Spleen (tissue), 11 donors: ENCODE results near the gene TRIM10. TPM values are rescaled to one million over a fixed set of nuclear protein-coding genes. Genes with fewer than 3 reads are reported as not detected.
"Not testable (repeated sequence)": the region's sequence is repeated elsewhere in the genome, so short reads cannot be mapped to it uniquely, and the experiment has no call there.

Source experiments
- DNase-seq: peaks from one replicate; pipeline ENCODE4 v3.0.0-alpha.2; 2020
- H3K27ac ChIP-seq, 8 donors: fragments of 200-600 bp; sonication (generic) in 7 of 8; 1 replicate in 4 of 8; 2 replicates in 4 of 8; pipeline versions ENCODE4 v1.5.0 to v1.8.0; 2016 to 2021; ENCODE audit warnings: inconsistent platforms in 4 of 8, mild to moderate bottlenecking in 4 of 8, moderate library complexity in 1 of 8
- H3K27me3 ChIP-seq, 7 donors: fragments of 200-600 bp; sonication (generic) in 6 of 7; replicated peaks in 1 of 7; 1 replicate in 4 of 7; 2 replicates in 3 of 7; pipeline versions ENCODE4 v1.5.0 to v1.8.0; 2016 to 2021; ENCODE audit warnings: inconsistent platforms in 3 of 7, mild to moderate bottlenecking in 1 of 7
- H3K36me3 ChIP-seq, 6 donors: fragments of 200-600 bp; sonication (generic) in 5 of 6; 1 replicate in 4 of 6; 2 replicates in 2 of 6; pipeline versions ENCODE4 v1.5.0 to v1.8.0; 2016 to 2021; ENCODE audit warnings: inconsistent platforms in 2 of 6
- H3K4me1 ChIP-seq, 6 donors: fragments of 200-600 bp; sonication (generic) in 5 of 6; 1 replicate in 3 of 6; 2 replicates in 3 of 6; pipeline versions ENCODE4 v1.5.0 to v1.8.0; 2016 to 2021; ENCODE audit warnings: inconsistent platforms in 3 of 6
- H3K4me3 ChIP-seq, 8 donors: fragments of 200-600 bp; sonication (generic) in 7 of 8; 1 replicate in 4 of 8; 2 replicates in 4 of 8; pipeline versions ENCODE4 v1.5.0 to v1.8.0; 2016 to 2021; ENCODE audit warnings: inconsistent platforms in 4 of 8, mild to moderate bottlenecking in 4 of 8, moderate library complexity in 2 of 8
- H3K9me3 ChIP-seq, 8 donors: fragments of 200-600 bp; sonication (generic) in 7 of 8; 1 replicate in 4 of 8; 2 replicates in 4 of 8; pipeline versions ENCODE4 v1.5.0 to v1.8.0; 2016 to 2021; ENCODE audit warnings: inconsistent platforms in 4 of 8
- POLR2A ChIP-seq, 3 donors: fragments of 450-650 bp; IDR thresholded peaks; one replicate each; pipeline ENCODE4 v1.5.1; 2017; ENCODE audit warnings: antibody characterized with exemption in 3 of 3, mild to moderate bottlenecking in 1 of 3
- POLR2AphosphoS5 ChIP-seq, 3 donors: sonication (generic); formaldehyde crosslinking; IDR thresholded peaks; one replicate each; pipeline ENCODE4 v1.5.1; 2017; ENCODE audit warnings: antibody characterized with exemption in 3 of 3
- WGBS, 5 donors: extraction: QIAGEN DNeasy Blood & Tissue Kit in 3 of 5; methylation state at CpG; one replicate each; pipeline versions ENCODE4 v1.1.5 to v1.1.7; 2013 to 2018; 5-methylcytosine and 5-hydroxymethylcytosine counted together
- intact Hi-C: fragments of 100-400 bp; cut with DNase I; formaldehyde crosslinking; loops from one replicate; pipeline ENCODE4 v1.15.0; 2023; ENCODE audit warnings: low total_unique reads
- polyA plus RNA-seq, 3 donors: library from polyadenylated mRNA; stranded (reverse); fragments of 200-250 nt; gene quantifications; one replicate each; pipeline ENCODE4 v1.2.1, GENCODE V29; 2013
- total RNA-seq, 7 donors: library from RNA; depleted of rRNA in 3 of 7; stranded (reverse); fragments of >200 nt in 3 of 7; fragmentation: NEBNext Ultra II Directional in 4 of 7; extraction: Animal tissue kit (Norgen Biotek cat#: 25700) in 4 of 7; gene quantifications; one replicate each; pipeline versions ENCODE4 v1.1.0 to v1.2.1, GENCODE V29; 2016 to 2021
- TF ChIP-seq, protein P1 (sequence below), 11 experiments: fragments of 200-600 bp in 7 of 11; fragments of 450-650 bp in 4 of 11; sonication (generic) in 4 of 11; IDR thresholded peaks in 8 of 11; conservative IDR thresholded peaks in 3 of 11; 1 replicate in 7 of 11; 2 replicates in 4 of 11; pipeline versions ENCODE4 v1.4.0 to v1.8.0; 2016 to 2021; ENCODE audit warnings: antibody characterized with exemption in 11 of 11, inconsistent platforms in 4 of 11, mild to moderate bottlenecking in 1 of 11
- donor health status: healthy with polysubstance abuse.
- donor health status: DM: no; HTN: no; CAD: no; lungs with moderate emphysema.
- donor health status: DM: no; HTN: no; CAD: no.
- donor health status: Bipolar disorder and iron deficiency.
- donor health status: healthy.
- donor health status: DM: no; HTN: no; CAD: no.
- donor health status: DM: yes; HTN: yes; CAD: no.

TRIM10 gene
- total and polyA plus RNA-seq, 10 donors, result 0.06 to 4.9 (median 1.1) TPM; not detected in 2

DNA sequence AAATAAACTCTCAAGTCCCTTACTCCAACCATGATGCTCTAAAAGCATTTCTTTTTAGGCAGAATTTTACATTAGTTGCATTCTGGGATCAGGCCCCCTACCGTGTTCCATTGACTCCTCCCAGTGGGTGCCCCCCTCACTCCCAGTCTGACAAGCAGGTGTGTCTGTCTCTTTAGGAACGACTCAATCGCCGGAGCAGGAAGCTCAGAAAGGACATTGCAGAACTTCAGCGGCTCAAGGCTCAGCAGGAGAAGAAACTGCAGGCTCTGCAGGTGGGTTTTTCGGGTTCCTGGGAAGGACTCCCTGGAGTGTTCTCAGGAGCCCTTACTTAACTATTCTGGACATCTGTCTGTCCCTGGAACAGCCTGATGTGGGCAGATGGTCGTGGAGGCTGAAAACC, 15.2 kb downstream of the TRIM10 start:
- no peaks in the 10 kb centered on the region for H3K9me3 ChIP-seq
- no peaks in the 10 kb centered on the region for H3K36me3 ChIP-seq
- H3K27me3 ChIP-seq, result peaks cover 0 to 50% (median 4%) of the 10 kb centered on the region in 7 donors
- DNase-seq, result no peak
- no peaks in the 10 kb centered on the region for H3K4me1 ChIP-seq
- WGBS, 5 donors, result 67 to 76% (median 69%) methylated on average over 7 of the region's 7 CpGs
- no peak overlapping the region for H3K27ac ChIP-seq
- H3K4me3 ChIP-seq, result no peak overlapping the region
- TF ChIP-seq POLR2A (IDR thresholded peaks at IDR 0.05), result no peak
- TF ChIP-seq, protein P1, sequence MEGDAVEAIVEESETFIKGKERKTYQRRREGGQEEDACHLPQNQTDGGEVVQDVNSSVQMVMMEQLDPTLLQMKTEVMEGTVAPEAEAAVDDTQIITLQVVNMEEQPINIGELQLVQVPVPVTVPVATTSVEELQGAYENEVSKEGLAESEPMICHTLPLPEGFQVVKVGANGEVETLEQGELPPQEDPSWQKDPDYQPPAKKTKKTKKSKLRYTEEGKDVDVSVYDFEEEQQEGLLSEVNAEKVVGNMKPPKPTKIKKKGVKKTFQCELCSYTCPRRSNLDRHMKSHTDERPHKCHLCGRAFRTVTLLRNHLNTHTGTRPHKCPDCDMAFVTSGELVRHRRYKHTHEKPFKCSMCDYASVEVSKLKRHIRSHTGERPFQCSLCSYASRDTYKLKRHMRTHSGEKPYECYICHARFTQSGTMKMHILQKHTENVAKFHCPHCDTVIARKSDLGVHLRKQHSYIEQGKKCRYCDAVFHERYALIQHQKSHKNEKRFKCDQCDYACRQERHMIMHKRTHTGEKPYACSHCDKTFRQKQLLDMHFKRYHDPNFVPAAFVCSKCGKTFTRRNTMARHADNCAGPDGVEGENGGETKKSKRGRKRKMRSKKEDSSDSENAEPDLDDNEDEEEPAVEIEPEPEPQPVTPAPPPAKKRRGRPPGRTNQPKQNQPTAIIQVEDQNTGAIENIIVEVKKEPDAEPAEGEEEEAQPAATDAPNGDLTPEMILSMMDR (IDR thresholded peaks at IDR 0.05 in 8 of 11, conservative IDR thresholded peaks at IDR 0.05 in 3 of 11), result no peak
- no peak for TF ChIP-seq POLR2AphosphoS5 (IDR thresholded peaks at IDR 0.05)
- intact Hi-C loops, result no loop called here

DNA sequence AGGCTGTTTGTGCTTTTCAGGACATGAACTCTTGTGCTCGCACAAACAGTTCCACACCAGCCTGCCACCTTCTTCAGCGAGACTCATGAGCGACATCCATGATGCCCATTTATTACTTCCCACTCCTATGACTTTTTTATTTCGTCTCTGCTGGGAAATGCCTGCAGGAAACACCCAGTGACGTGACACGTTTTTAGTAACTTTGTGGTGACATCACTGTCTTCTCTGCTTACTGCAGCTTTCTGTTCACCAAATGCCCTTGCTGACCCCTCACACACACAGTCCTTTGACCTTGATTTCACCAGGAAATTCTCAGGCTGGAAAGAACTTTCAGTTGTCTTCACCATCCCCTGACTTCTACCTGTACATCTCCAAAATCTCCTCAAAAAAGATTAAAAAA, 16.2 kb downstream of the TRIM10 start:
- Histone ChIP-seq H3K9me3 (no peaks in the 10 kb centered on the region), H3K4me1 (no peaks in the 10 kb centered on the region), H3K27me3 (peaks cover 0 to 52% (median 4%) of the 10 kb centered on the region in 7 donors), H3K27ac (no peak overlapping the region), H3K36me3 (no peaks in the 10 kb centered on the region), H3K4me3 (no peak overlapping the region)
- TF ChIP-seq, protein P1 (IDR thresholded peaks at IDR 0.05 in 8 of 11, conservative IDR thresholded peaks at IDR 0.05 in 3 of 11), result no peak
- TF ChIP-seq POLR2A (IDR thresholded peaks at IDR 0.05) (no peak), POLR2AphosphoS5 (IDR thresholded peaks at IDR 0.05) (no peak)
- 59 to 74% (median 66%) methylated on average over 6 of the region's 6 CpGs for WGBS, 5 donors
- intact Hi-C loops, result no loop called here
- no peak for DNase-seq

DNA sequence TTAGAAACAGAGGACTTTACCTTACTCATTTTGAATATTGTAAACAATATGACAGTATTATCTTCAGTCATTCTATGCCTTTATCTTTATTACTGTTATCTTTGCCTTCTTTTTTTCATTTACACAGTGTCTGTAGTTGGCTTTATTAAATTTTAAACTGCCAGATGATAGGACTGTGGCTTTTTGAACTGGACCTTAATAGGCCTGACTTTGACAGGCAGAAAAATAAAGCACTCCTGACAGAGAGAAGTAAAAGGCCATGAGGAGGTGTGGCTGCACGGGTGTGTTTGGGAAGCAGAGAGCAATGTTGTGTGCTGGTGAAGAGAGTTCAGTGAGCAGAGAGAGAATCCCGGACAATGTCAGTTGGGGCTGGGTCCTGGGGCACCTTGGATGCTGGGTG, 17.2 kb downstream of the TRIM10 start:
- H3K4me3 ChIP-seq, result no peak overlapping the region
- peaks cover 0 to 58% (median 4%) of the 10 kb centered on the region in 7 donors for H3K27me3 ChIP-seq
- no peaks in the 10 kb centered on the region for H3K36me3 ChIP-seq
- no peaks in the 10 kb centered on the region for H3K4me1 ChIP-seq
- TF ChIP-seq, protein P1 (IDR thresholded peaks at IDR 0.05 in 8 of 11, conservative IDR thresholded peaks at IDR 0.05 in 3 of 11), result no peak
- TF ChIP-seq POLR2AphosphoS5 (IDR thresholded peaks at IDR 0.05) (no peak), POLR2A (IDR thresholded peaks at IDR 0.05) (no peak)
- no peak for DNase-seq
- WGBS, 5 donors, result 73 to 81% (median 79%) methylated on average over 2 of the region's 2 CpGs
- no peaks in the 10 kb centered on the region for H3K9me3 ChIP-seq
- H3K27ac ChIP-seq, result no peak overlapping the region
- intact Hi-C loops, result no loop called here

DNA sequence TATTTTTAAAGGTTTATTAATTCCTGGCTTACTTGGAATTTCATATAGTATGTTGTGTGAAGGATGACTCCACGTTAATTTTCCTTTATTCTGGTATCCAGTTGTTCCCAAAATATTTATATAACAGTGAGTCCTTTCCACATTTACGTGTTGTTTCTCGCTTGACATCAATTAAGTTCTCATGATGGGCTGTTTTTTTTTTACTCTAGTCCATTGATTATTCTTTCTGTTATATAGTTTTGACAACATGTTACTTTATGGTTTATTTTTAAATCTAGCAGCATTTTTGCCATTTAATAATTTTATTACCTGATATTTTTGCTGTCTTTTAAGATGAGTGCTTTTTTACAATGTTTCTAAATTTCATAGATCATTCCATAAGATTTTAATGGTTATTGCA, 18.3 kb downstream of the TRIM10 start:
- H3K4me3 ChIP-seq, result no peak overlapping the region
- H3K36me3 ChIP-seq, result no peaks in the 10 kb centered on the region
- H3K27me3 ChIP-seq, result peaks cover 0 to 60% (median 6%) of the 10 kb centered on the region in 7 donors
- no peak for TF ChIP-seq POLR2AphosphoS5 (IDR thresholded peaks at IDR 0.05)
- TF ChIP-seq POLR2A (IDR thresholded peaks at IDR 0.05), result no peak
- TF ChIP-seq, protein P1 (IDR thresholded peaks at IDR 0.05 in 8 of 11, conservative IDR thresholded peaks at IDR 0.05 in 3 of 11), result no peak
- DNase-seq, result no peak
- H3K9me3 ChIP-seq, result no peaks in the 10 kb centered on the region
- intact Hi-C loops, result no loop called here
- H3K27ac ChIP-seq, result no peak overlapping the region
- H3K4me1 ChIP-seq, result no peaks in the 10 kb centered on the region
- 80 to 89% (median 85%) methylated on average over 3 of the region's 3 CpGs for WGBS, 5 donors

DNA sequence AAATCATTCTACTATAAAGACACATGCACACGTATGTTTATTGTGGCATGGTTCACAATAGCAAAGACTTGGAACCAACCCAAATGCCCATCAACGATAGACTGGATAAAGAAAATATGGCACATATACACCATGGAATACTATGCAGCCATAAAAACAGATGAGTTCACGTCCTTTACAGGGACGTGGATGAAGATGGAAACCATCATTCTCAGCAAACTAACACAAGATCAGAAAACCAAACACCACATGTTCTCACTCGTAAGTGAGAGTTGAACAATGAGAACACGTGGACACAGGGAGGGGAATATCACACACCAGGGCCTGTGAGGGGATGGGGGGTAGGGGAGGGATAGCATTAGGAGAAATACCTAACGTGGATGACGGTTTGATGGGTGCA, 20.8 kb downstream of the TRIM10 start:
- H3K4me1 ChIP-seq, intact Hi-C loops, H3K4me3 ChIP-seq, H3K27ac ChIP-seq, H3K36me3 ChIP-seq, H3K9me3 ChIP-seq, DNase-seq: not testable (repeated sequence)
- WGBS, 5 donors, result 82 to 95% (median 91%) methylated on average over 8 of the region's 8 CpGs
- peaks cover 0 to 53% (median 5%) of the 10 kb centered on the region in 7 donors for H3K27me3 ChIP-seq
